NCI-H1694 (cell line): ENCODE measurements around the gene ACKR3.

Source experiments
- DNase-seq: peaks from one replicate; lab custom pipeline; 2025; lab: John Stamatoyannopoulos, UW

The ACKR3 gene

GRCh38 chr2:236550290-236550689 is 19.3 kb upstream of the ACKR3 start:
- no peak for DNase-seq

- no peak for DNase-seq
These were observed 18.7 kb upstream of the ACKR3 start for GRCh38 chr2:236550701-236551465.

DNA sequence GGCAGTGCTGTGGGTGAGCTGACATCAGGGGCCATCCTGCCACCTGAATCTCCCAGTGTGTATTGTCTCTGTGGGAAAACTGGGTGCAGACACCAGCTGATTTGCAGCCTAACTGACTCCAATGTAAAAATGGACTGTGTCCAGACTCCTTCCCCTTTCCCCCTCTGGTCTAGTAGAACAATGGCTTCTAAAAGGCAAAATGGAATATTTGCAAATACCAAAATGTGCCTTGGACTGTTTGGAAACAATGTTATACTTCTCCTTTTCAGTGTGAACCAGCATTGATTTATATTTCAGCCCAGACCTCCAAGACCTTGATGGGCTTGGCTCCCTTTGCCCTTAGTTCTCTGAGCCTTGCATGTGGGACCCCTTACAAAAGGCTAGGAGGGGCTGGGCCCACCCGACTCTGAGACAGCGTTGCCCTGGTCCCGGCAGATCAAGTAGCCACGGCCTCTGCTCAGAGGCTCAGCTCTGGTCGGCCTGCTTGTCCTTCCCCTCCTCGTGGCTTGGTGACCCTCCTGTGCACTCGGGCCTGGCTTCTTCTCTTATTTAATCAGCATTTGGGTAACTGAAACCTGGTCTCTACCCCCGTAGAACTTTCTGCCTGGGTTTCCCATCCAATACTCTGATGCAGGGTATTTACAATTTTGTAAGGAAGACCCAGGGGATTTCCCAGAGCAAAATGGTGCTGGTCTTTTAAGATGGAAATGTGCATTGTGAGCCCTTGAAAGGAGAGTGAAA is 18.0 kb upstream of the ACKR3 start:
- DNase-seq = no peak

DNA sequence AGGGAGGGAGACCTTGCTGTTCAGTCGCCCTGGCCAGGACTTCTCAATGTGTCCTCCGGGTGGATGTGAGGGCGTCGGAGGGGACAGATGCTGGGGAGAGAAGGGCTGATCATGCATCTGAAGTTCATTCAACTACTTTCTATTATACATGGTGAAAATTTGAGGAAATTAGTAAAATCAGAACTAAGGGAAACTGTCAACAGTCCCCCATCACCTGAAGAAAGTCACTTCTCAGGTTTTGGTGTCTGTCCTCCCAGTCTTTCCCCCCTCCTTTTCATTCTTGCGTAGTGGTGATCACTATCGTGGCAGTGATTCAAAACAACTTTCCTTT is 17.4 kb upstream of the ACKR3 start:
- no peak for DNase-seq

GRCh38 chr2:236552581-236553363 is 16.9 kb upstream of the ACKR3 start:
- DNase-seq = no peak

DNA sequence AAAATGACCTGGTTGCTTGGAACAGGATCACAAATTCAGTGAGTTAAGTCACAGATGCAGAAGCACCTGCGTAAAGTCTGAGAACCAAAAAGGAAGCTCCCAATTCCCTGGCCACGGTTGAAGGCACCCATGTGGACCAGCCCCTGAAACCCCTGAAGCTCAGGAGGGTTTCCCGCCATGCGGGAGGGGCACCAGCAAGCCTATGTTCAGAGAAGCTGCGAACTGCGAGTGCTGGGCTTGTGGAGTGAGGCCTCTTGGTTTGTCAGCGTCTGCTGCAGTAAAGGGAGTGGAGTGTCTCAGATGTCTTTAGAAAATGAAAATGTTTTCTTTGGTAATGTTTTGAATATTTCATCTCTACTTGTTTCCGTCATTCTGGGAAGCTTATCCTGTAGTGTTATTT is 16.1 kb upstream of the ACKR3 start:
- DNase-seq = no peak

DNA sequence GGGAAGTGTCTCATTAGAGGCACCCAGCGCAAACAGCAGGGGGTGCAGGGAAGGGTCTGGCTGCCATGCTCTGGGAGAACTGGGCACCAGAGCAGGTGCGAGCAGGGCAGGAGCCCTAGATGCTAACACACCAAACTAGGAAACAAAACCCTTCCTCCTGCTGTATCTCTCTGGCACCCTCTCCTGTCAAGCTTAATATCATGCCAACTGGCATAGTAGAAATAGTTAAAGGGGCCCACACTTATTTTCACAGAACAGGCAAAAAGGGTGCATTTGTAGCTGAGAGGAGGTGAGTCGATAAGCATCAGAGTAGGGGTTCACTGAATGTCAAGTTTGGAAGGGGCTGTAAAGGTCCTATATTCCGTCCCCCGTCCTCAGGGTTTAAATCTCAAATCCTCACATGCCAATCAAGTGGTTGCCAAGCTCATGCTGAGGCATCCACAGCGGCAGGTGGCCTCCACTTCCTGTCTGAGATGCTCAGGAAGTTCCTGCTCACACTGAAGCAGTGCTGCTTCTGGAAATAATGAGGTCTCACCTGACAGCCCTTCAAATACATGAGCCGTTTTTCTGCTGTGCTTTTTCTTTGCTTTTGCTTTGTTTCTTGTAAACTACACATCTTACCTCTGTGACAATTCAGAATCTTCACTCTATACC is 14.9 kb upstream of the ACKR3 start:
- no peak for DNase-seq

DNA sequence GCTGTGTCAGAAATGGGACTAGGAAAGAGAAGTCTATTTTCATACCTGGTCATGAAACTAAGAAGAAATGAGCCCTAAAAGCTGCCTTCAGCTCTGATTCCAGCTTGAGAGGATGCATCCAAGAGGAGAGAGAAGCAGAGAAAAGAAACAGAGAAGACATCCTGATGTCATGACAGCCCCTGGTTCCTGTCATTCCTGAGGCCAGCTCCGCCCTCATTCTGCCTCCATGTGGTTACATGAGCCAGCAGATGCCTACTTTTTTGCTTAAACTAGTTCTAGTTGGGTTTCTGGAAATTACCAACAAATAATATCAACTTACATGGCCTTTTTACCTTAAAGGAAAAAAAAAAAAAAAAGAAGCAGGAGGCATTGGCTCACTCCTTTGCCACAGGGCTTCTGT is 14.1 kb upstream of the ACKR3 start:
- DNase-seq = no peak

- no peak for DNase-seq
These were observed 12.2 kb upstream of the ACKR3 start for GRCh38 chr2:236557306-236558030.

DNA sequence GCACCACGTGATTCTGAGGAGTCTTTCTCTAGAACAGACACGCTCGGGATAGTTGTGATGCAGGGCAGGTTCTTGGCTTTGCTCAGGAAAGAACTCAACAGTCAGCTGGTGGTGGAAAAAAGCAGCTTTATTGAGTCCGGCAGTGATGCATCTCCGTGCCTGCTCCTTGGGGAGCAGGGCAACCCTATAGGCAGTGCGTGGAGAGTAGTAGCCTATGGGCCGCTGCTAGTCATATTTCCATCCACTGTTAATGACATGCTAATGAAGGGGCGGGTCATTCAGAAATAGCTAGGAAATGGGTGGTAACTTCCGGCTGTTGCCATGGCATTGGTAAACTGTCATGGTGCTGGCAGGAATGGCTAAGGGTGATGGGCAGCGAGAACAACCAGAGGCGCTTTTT is 11.6 kb upstream of the ACKR3 start:
- no peak for DNase-seq

DNA sequence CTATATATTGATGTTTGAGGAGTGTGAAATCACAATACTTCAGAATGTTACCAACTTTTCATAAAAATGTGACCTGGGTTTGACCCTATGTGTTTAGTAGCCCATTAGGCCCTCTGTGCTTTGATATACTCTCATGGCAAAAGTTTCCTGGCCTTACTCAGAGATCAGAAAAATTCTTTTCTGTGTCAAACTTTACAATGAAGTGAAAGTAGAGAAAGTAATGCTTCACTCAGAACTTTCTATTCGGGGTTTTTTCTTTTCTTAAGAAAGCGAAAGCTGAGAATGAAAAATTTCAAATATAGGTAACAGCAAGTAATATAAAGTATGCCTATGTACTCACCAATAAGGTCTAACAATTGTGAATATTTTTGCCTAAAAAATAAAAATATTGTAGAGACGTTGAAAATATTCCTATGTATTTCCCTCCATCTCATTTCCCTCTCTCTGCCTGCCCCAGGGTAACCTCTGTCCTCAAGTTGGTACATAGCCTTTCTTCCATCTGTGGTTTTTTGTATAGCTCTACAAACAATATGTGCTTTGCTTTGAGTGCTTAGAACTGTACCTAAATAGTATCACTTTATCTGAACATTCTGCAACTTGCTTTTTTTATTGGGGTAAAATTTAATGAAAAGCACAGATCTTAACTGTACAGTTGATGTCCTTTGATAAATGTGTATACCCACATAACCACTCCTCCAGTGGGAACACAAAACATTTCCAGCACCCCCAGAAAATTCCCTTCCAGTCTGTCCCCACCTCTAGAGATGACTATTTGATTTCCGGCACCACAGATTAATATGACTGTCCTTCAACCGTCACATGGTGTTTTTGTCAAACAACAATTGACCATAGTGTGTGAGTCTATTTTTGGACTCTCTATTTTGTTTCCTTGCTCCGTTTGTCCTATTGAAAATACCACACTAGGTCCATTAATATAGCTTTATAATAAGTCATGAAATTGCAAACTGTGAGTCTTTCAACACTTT is 10.3 kb upstream of the ACKR3 start:
- no peak for DNase-seq

- no peak for DNase-seq
These were observed 7.8 kb upstream of the ACKR3 start for GRCh38 chr2:236561874-236562273.

DNA sequence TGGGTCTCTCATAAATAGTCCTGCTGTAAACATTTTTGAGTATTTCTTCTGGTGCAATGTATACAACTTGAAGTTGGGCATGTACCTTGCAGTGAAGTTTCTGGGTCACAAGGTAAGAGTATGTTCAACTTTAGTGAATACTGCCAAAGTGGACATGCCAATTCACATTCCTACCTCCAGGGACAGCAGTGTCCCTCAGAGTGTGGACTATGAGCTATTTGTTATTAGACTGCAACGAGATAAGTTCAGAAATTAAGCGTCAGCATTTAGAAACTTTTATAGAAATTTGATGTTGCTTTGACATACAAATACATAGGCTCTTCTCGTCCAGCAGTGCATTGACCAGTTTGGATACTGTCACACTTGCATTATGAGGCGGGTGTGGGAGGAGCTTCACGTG is 7.2 kb upstream of the ACKR3 start:
- no peak for DNase-seq

DNA sequence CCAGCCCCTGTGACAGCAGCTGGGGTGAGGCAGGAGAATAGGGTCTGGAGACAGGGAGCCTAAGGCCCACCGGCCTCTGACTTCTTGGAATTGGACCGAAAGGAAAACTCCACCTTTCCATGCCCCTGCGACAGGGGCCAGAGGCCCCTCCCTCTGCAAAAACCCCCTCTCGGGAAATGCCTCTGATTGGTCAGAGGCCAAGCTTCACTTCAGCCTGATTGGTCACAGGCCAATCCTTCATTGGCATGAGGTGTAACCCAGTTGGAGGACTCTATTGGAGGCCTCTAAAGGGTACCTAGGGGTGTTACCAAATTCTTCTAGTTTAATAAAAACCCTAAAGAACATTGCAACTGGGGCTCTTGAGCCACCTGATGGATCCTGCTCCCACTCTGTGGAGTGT is 5.7 kb upstream of the ACKR3 start:
- DNase-seq = no peak

DNA sequence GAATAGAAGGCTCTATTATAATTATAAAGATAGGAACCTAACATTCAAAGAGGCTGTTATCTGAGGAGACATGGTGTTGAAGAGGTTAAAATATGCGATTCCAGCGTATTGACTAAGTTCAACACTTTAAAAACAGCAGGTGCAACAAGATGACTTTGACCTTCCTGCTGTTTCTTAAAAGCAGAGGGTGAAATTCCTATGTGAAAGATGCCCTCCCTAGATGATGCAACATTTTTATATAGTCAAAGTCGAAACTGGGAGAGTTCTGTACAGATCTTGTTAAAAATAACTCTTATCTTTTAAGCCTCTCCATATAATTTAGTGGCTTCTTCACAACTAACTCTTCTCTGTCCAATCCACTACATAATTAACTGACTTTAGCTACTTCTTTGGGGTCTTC is 4.4 kb upstream of the ACKR3 start:
- no peak for DNase-seq

DNA sequence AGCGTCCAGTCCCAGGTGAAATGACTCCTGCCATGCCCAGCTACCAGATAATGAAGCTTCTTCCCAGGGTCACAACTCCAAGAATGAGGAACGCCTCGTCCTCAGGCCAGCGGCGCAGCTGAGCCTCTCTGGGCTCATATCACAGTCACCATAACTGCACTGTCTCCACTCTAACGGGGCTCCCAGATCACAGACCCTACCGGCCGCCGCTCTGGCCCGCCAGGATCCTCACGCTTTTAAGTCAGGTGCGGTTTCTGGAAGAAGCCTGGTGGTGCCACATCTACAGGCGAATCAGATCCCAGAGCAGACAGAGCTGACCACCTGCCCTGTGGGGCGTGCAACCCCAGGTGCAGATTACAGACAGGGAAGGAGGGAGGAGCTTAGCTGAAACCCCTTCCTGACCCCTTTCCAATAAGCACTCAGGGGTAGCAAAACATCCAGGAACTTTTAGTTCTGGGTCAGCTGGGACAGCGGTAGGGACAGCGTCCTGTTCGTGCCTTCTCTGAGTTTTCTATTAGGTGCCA is 3.7 kb upstream of the ACKR3 start:
- no peak for DNase-seq

GRCh38 chr2:236566596-236566995 is 3.0 kb upstream of the ACKR3 start:
- DNase-seq = no peak

GRCh38 chr2:236568068-236568921 is 1.3 kb upstream of the ACKR3 start:
- DNase-seq = no peak

GRCh38 chr2:236568922-236569572 is 578 bp upstream of the ACKR3 start:
- no peak for DNase-seq
